Aorta (tissue), 5 donors: Measurements from ENCODE around the gene MSRB1. TPM values are rescaled to one million over a fixed set of nuclear protein-coding genes. Genes with fewer than 3 reads are reported as not detected.
"Not testable (repeated sequence)": the region's sequence is repeated elsewhere in the genome, so short reads cannot be mapped to it uniquely, and the experiment has no call there.

Experiments used
- ATAC-seq: fragments of 200-7000 bp; cut with Tn5 transposase; one replicate; pipeline ENCODE4 v1.9.1; 2022; ENCODE audit warnings: moderate library complexity; ENCODE audit not compliant: low FRiP score
- DNase-seq, 2 donors: peaks; one replicate each; pipeline ENCODE4 v3.0.0-alpha.2; 2020
- H3K27ac ChIP-seq, 2 donors: one replicate each; pipeline ENCODE4 v1.5.1; 2013; ENCODE audit warnings: low read length in 2 of 2, mild to moderate bottlenecking in 2 of 2, moderate library complexity in 2 of 2, control low read depth in 1 of 2, inconsistent platforms in 1 of 2, low read depth in 1 of 2
- H3K27me3 ChIP-seq, 2 donors: one replicate each; pipeline ENCODE4 v1.6.1; 2013; ENCODE audit warnings: control low read depth in 1 of 2, low read length in 1 of 2, mild to moderate bottlenecking in 1 of 2, moderate library complexity in 1 of 2; ENCODE audit not compliant: insufficient read depth in 2 of 2, control insufficient read depth in 1 of 2
- H3K36me3 ChIP-seq, 2 donors: one replicate each; pipeline ENCODE4 v1.6.1; 2013; ENCODE audit warnings: control low read depth in 1 of 2, low read length in 1 of 2, mild to moderate bottlenecking in 1 of 2; ENCODE audit not compliant: insufficient read depth in 2 of 2, control insufficient read depth in 1 of 2
- H3K4me1 ChIP-seq, 2 donors: one replicate each; pipeline ENCODE4 v1.6.1; 2013; ENCODE audit warnings: low read length in 2 of 2, control low read depth in 1 of 2, mild to moderate bottlenecking in 1 of 2, moderate library complexity in 1 of 2; ENCODE audit not compliant: insufficient read depth in 2 of 2, control insufficient read depth in 1 of 2
- H3K4me3 ChIP-seq, 2 donors: one replicate each; pipeline ENCODE4 v1.5.1; 2013; ENCODE audit warnings: low read length in 2 of 2, control low read depth in 1 of 2, mild to moderate bottlenecking in 1 of 2
- H3K9me3 ChIP-seq: one replicate; pipeline ENCODE4 v1.6.1; 2013; ENCODE audit warnings: mild to moderate bottlenecking, low read length; ENCODE audit not compliant: control insufficient read depth
- WGBS, 2 donors: extraction: QIAGEN DNeasy Blood & Tissue Kit; methylation state at CpG; one replicate each; pipeline ENCODE4 v1.1.7; 2013; 5-methylcytosine and 5-hydroxymethylcytosine counted together
- intact Hi-C, 2 donors: fragments of 100-400 bp; cut with DNase I; formaldehyde crosslinking; loops; one replicate each; pipeline versions ENCODE4 v1.14.2 to v1.15.0; 2022
- polyA plus RNA-seq, 2 donors: library from polyadenylated mRNA; stranded (reverse); fragments of 200-250 nt; gene quantifications; one replicate each; pipeline ENCODE4 v1.2.3, GENCODE V29; 2013
- total RNA-seq, 2 donors: library from RNA; stranded (reverse); fragmentation: NEBNext Ultra II Directional; extraction: Animal tissue kit (Norgen Biotek cat#: 25700); gene quantifications; one replicate each; pipeline ENCODE4 v1.2.1, GENCODE V29; 2021
- donor health status: healthy with polysubstance abuse.
- donor health status: Bipolar disorder and iron deficiency.
- donor health status: DM: no; HTN: no; CAD: no.
- donor health status: DM: no; HTN: no; CAD: no.
- donor health status: DM: yes; HTN: yes; CAD: no.

MSRB1 gene
- total and polyA plus RNA-seq, 4 donors = 19.5 to 56.6 (median 43.6) TPM

GRCh38 chr16:1964506-1965395 lies 21.8 kb upstream of the MSRB1 start, which contains the start of gene RPS2:
Gene RPS2, minus strand, starts transcription at chr16:1964826. Its CDS starts 201 bp downstream, at chr16:1964625.
- Histone ChIP-seq H3K27ac (peak within 1 kb of the TSS; percentile 78 to 91), H3K4me3 (peak within 1 kb of the TSS; percentile 70 to 78), H3K9me3 (no peaks in the 10 kb centered on the region), H3K27me3 (peaks cover 0 to 2% of the 10 kb centered on the region in 2 donors), H3K4me1 (no peaks in the 10 kb centered on the region), H3K36me3 (peaks cover 0 to 4% of the 10 kb centered on the region in 2 donors)
- peak; percentile 99 to 100 for DNase-seq
- WGBS, 2 donors = 0 to 1% methylated on average over 81 to 97 of the region's 97 CpGs
- peak; percentile 97 for ATAC-seq
- intact Hi-C loops = no loop called here

- intact Hi-C loops = no loop called here
- 20 to 22% methylated on average over 42 to 44 of the region's 44 CpGs for WGBS, 2 donors
- ATAC-seq = peak; percentile 42
- Histone ChIP-seq H3K27me3 (peaks cover 0 to 2% of the 10 kb centered on the region in 2 donors), H3K27ac (peak overlapping the region; percentile 61 to 78), H3K36me3 (peaks cover 0 to 4% of the 10 kb centered on the region in 2 donors), H3K4me3 (peak overlapping the region in 1 of 2 donors; percentile 33), H3K4me1 (no peaks in the 10 kb centered on the region), H3K9me3 (no peaks in the 10 kb centered on the region)
- DNase-seq = no peak
These were observed 21.0 kb upstream of the MSRB1 start for GRCh38 chr16:1963806-1964505.

- H3K9me3 ChIP-seq, H3K27ac ChIP-seq, H3K4me3 ChIP-seq, H3K4me1 ChIP-seq, intact Hi-C loops, DNase-seq, ATAC-seq, H3K27me3 ChIP-seq, H3K36me3 ChIP-seq: not testable (repeated sequence)
- 89 to 92% methylated on average over 29 to 37 of the region's 37 CpGs for WGBS, 2 donors
These were observed 19.5 kb upstream of the MSRB1 start for GRCh38 chr16:1962161-1963153.

GRCh38 chr16:1961651-1962067 lies 18.7 kb upstream of the MSRB1 start:
- intact Hi-C loops = no loop called here
- WGBS, 2 donors = 60 to 66% methylated on average over 6 of the region's 6 CpGs
- ATAC-seq = no peak
- no peak overlapping the region for H3K27ac ChIP-seq
- no peaks in the 10 kb centered on the region for H3K9me3 ChIP-seq
- H3K27me3 ChIP-seq = peaks cover 0 to 2% of the 10 kb centered on the region in 2 donors
- no peak overlapping the region for H3K4me3 ChIP-seq
- no peaks in the 10 kb centered on the region for H3K4me1 ChIP-seq
- no peak for DNase-seq
- H3K36me3 ChIP-seq = peaks cover 0 to 4% of the 10 kb centered on the region in 2 donors

GRCh38 chr16:1960665-1961630 lies 17.9 kb upstream of the MSRB1 start:
- H3K9me3 ChIP-seq = no peaks in the 10 kb centered on the region
- H3K4me3 ChIP-seq = no peak overlapping the region
- DNase-seq (no peak), ATAC-seq (no peak)
- H3K27me3 ChIP-seq = peaks cover 0 to 2% of the 10 kb centered on the region in 2 donors
- intact Hi-C loops = no loop called here
- H3K36me3 ChIP-seq = peaks cover 0 to 4% of the 10 kb centered on the region in 2 donors
- no peaks in the 10 kb centered on the region for H3K4me1 ChIP-seq
- H3K27ac ChIP-seq = no peak overlapping the region
- 61% methylated on average over 20 of the region's 20 CpGs for WGBS, 2 donors

- Histone ChIP-seq H3K4me1 (no peaks in the 10 kb centered on the region), H3K9me3 (no peaks in the 10 kb centered on the region), H3K27me3 (no peaks in the 10 kb centered on the region), H3K27ac (peak within 1 kb of the TSS in 1 of 2 donors; percentile 49), H3K4me3 (peak within 1 kb of the TSS; percentile 72 to 73), H3K36me3 (peaks cover 0 to 4% of the 10 kb centered on the region in 2 donors)
- DNase-seq = peak; percentile 96 to 99
- ATAC-seq = peak; percentile 94
- 0 to 1% methylated on average over 73 to 79 of the region's 79 CpGs for WGBS, 2 donors
- intact Hi-C loops = no loop called here
These were observed 16.5 kb upstream of the MSRB1 start, which contains the start of gene NDUFB10 for GRCh38 chr16:1959269-1960039. Gene NDUFB10, plus strand, starts transcription at chr16:1959538. Its CDS starts 87 bp downstream, at chr16:1959625.

- H3K4me3 ChIP-seq = no peak overlapping the region
- intact Hi-C loops = no loop called here
- H3K36me3 ChIP-seq = peaks cover 0 to 4% of the 10 kb centered on the region in 2 donors
- ATAC-seq (peak; percentile 17), DNase-seq (peak in 1 of 2 donors; percentile 70)
- no peaks in the 10 kb centered on the region for H3K9me3 ChIP-seq
- H3K27ac ChIP-seq = peak overlapping the region in 1 of 2 donors; percentile 49
- WGBS, 2 donors = 32 to 36% methylated on average over 14 of the region's 14 CpGs
- no peaks in the 10 kb centered on the region for H3K4me1 ChIP-seq
- H3K27me3 ChIP-seq = no peaks in the 10 kb centered on the region
These were observed 15.8 kb upstream of the MSRB1 start for GRCh38 chr16:1958715-1959268.
